SH-SY5Y (cell line): Measurements from ENCODE around the gene INSC.

Experiments
- GATA2 ChIP-seq: IDR thresholded peaks from 2 replicates; pipeline ENCODE4 v1.6.1; 2011; ENCODE audit warnings: mild to moderate bottlenecking, low read depth, low read length
- GATA3 ChIP-seq: IDR thresholded peaks from 2 replicates; pipeline ENCODE4 v1.6.1; 2011; ENCODE audit warnings: low read depth, mild to moderate bottlenecking, low read length, moderate library complexity

- TF ChIP-seq GATA2 (no peak), GATA3 (no peak)
Observed at GRCh38 chr11:15169815-15170551, 55.3 kb downstream of the INSC start.
